GM13976 (cell line): Measurements from ENCODE around the gene TMEM176A.
"Not testable (repeated sequence)": the region's sequence is repeated elsewhere in the genome, so short reads cannot be mapped to it uniquely, and the experiment has no call there.

Experiments
- DNase-seq: peaks from one replicate; pipeline ENCODE4 v3.0.0; 2012; ENCODE audit warnings: low spot score
- CTCF ChIP-seq: IDR thresholded peaks from 2 replicates; pipeline ENCODE4 v1.5.1; 2012; ENCODE audit warnings: borderline replicate concordance, mild to moderate bottlenecking; ENCODE audit not compliant: insufficient read depth; ENCODE audit errors: extremely low read depth, missing control alignments, control extremely low read depth
- in situ Hi-C: fragments of 300-500 bp; cut with MboI; formaldehyde crosslinking; loops from one replicate; pipeline ENCODE4 v1.12.0; 2022; ENCODE audit warnings: low sequenced_read_pairs, mixed read lengths, inconsistent platforms; ENCODE audit not compliant: unreplicated experiment

The TMEM176A gene

DNA sequence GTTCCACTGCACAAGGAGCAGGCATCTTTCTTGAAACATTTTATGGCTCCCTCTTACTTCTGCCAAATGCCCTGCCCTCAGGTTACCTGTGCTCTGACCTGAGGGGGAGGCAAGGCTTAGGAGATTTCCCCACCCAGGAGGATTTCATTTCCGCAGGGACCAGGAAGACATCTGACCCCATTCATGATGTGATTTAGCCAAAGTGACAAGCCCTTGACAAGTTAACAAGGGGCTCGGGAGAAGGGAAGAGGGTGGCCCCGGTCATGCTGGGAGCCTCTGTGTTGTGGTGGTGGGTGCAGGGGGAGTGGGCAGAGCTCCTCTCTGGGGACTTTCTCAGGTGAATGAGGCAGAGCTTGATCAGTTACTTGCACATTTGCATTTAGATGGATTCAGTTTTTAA is 44.4 kb upstream of the TMEM176A start:
- in situ Hi-C loops: loop anchor here (10.0 kb wide), 1 partner anchor 311 kb away; no protein-coding TSS in a partner anchor
- no peak for DNase-seq
- no peak for TF ChIP-seq CTCF

- TF ChIP-seq CTCF: peak; percentile 44
- DNase-seq: no peak
- in situ Hi-C loops: loop anchor here (10.0 kb wide), 1 partner anchor 312 kb away; no protein-coding TSS in a partner anchor
Observed at GRCh38 chr7:150756858-150757257, 43.7 kb upstream of the TMEM176A start.

- no peak for DNase-seq
- no peak for TF ChIP-seq CTCF
- in situ Hi-C loops: loop anchor here (10.0 kb wide), 1 partner anchor 315 kb away; no protein-coding TSS in a partner anchor
Observed at GRCh38 chr7:150759479-150759878, 41.1 kb upstream of the TMEM176A start.

- in situ Hi-C loops: no loop called here
- DNase-seq: no peak
- TF ChIP-seq CTCF: no peak
Observed at GRCh38 chr7:150766334-150766709, 34.2 kb upstream of the TMEM176A start.

DNA sequence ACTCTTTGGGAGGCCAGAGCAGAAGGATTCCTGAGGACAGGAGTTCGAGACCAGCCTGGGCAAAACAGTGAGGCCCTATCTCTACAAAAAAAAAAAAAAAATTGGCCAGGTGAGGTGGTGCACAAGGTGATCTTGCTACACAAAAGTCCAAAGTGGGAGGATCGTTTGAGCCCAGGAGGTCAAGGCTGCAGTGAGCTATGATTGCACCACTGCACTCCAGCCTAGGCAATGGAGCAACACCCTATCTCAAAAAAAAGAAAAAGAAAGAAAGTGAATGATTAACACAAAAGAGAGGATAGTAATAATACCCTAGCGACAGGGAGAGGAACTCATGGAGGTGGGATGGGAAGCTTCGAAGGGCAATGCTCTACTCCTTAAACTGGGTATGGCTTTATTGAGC is 30.8 kb upstream of the TMEM176A start:
- in situ Hi-C loops: loop anchor here (10.0 kb wide), 1 partner anchor 215 kb away; no protein-coding TSS in a partner anchor
- no peak for TF ChIP-seq CTCF
- no peak for DNase-seq

DNA sequence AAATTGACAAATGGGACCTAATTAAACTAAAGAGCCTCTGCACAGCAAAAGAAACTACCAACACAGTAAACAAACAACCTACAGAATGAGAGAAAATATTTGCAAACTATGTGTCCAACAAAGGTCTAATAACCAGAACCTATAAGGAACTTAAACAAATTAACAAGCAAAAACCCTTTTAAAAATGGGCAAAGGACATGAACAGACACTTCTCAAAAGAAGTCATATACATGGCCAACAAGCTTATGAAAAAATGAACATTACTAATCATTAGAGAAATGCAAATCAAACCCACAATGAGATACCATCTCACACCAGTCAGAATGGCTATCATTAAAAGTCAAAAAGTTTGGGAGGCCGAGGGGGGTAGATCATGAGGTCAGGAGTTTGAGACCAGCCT is 26.4 kb upstream of the TMEM176A start:
- not testable (repeated sequence) for DNase-seq
- in situ Hi-C loops: loop anchor here (10.0 kb wide), 1 partner anchor 211 kb away; no protein-coding TSS in a partner anchor

DNA sequence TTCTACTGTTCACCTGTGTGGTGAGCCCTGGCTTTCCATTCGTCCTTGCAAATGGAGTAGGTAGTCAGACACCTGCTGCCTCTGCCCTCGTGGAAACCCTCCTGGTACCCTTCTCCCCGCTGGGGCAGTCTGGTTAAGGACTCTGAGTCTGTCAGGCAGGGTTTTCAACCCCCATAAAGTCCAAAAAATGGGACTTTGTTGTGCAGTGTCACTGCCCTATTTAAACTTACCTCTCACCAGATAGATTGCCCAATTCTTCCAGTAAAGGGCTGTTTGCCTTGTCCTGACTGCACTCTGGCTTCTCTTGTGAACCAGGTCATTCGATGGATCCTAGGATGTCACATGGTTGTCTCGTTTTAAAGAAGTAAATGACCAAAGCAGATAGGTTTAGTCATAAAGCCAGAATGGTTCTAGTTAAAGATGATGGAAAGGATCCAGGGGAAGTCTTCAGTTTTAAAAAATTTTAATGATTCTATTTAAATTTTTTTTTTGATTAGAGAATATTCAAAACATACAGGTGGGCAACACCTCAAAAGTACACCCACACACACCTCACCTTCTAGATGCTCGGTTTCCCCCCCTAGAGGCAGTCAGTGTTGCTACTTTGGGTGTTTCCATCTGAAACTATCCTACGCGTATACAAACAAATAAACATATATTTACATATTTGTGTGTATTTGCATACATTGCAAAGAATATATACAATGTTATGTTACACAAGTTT is 22.4 kb upstream of the TMEM176A start:
- TF ChIP-seq CTCF: no peak
- DNase-seq: no peak
- in situ Hi-C loops: loop anchor here (10.0 kb wide), 1 partner anchor 207 kb away; no protein-coding TSS in a partner anchor
